ENCODE results near the gene ING1.

DNA sequence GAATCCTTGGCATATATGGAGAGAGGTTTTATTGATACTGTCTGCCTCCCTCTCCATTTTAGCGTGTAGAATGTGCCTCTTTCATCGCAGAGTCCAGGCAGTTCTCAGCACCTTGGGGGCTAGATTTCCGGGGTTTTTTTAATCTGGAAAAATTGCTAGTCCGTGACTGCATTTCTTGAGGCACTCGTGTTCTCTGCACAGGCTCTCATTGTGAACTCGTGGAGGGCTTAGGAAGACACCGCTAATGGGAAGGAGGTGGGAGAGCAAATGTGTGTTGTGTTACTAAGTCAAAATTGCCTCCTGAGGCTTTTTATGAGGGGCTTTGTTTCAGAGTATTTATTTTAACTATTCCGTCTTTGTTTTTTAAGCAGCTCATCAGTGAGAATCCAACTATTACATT is 10.1 kb downstream of the ING1 start:
- TF ChIP-seq, protein P1, sequence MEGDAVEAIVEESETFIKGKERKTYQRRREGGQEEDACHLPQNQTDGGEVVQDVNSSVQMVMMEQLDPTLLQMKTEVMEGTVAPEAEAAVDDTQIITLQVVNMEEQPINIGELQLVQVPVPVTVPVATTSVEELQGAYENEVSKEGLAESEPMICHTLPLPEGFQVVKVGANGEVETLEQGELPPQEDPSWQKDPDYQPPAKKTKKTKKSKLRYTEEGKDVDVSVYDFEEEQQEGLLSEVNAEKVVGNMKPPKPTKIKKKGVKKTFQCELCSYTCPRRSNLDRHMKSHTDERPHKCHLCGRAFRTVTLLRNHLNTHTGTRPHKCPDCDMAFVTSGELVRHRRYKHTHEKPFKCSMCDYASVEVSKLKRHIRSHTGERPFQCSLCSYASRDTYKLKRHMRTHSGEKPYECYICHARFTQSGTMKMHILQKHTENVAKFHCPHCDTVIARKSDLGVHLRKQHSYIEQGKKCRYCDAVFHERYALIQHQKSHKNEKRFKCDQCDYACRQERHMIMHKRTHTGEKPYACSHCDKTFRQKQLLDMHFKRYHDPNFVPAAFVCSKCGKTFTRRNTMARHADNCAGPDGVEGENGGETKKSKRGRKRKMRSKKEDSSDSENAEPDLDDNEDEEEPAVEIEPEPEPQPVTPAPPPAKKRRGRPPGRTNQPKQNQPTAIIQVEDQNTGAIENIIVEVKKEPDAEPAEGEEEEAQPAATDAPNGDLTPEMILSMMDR (IDR thresholded peaks at IDR 0.05; ENCODE audit: low read length): no peak
- no peak for TF ChIP-seq EZH2 (IDR thresholded peaks at IDR 0.05; ENCODE audit: borderline replicate concordance, low read length)

Data from OCI-LY1 (cell line).